ENCODE data around the gene NPEPL1. TPM values are rescaled to one million over a fixed set of nuclear protein-coding genes. Genes with fewer than 3 reads are reported as not detected.

NPEPL1 gene
- total RNA-seq, 6 donors from 2014 or later, result 19.4 to 198 (median 50.9) TPM

DNA sequence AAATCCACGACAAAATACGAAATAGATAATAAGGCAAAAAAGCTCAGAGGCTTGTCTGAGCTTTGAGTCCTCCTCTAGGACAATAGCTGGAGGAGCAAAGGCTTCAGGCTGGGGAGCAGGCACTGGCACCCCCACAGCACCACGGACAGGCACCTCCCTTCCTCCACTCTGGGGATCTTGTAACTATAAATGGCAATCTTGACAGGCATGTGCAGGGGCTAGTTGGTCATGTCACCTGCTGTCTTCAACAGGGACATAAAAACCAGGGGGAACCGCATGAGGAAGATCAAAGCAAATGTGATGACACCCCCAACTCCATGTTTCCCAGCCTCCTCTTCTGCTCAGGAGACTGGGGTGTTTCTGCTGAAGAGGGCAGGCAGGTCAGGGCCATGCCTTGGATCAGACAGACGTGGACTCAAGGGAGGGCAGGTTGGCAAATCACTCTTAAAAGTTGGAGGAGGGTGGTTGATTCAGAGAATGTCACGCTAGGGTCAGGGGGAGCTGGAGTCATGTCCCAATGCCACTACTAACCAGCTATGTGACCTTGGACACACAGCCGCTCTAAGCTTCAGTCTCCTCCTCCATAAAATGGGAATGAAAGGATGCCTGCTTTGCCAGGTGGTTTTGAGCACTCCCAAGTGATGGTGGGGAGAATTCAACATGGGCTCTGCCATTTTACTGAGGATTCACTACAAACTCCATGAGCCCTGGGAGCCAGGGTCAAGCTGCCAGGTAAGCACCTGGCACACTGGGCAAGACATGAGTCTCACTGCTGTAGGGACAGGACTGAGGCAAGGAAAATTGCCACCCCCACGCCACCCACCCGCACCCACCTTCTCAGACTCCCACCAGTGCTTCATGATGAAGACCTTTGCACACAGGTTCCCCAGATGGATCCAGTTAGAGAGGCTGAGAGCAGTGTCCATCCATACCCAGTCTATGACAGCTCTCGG is 48.0 kb downstream of the NPEPL1 start:
- no peak overlapping the region for H3K27ac ChIP-seq
- ATAC-seq (ENCODE audit: low FRiP score in 2 of 2), result no peak
- H3K4me3 ChIP-seq, result no peak overlapping the region
- no peaks in the 10 kb centered on the region for H3K27me3 ChIP-seq
- TF ChIP-seq, protein P1, sequence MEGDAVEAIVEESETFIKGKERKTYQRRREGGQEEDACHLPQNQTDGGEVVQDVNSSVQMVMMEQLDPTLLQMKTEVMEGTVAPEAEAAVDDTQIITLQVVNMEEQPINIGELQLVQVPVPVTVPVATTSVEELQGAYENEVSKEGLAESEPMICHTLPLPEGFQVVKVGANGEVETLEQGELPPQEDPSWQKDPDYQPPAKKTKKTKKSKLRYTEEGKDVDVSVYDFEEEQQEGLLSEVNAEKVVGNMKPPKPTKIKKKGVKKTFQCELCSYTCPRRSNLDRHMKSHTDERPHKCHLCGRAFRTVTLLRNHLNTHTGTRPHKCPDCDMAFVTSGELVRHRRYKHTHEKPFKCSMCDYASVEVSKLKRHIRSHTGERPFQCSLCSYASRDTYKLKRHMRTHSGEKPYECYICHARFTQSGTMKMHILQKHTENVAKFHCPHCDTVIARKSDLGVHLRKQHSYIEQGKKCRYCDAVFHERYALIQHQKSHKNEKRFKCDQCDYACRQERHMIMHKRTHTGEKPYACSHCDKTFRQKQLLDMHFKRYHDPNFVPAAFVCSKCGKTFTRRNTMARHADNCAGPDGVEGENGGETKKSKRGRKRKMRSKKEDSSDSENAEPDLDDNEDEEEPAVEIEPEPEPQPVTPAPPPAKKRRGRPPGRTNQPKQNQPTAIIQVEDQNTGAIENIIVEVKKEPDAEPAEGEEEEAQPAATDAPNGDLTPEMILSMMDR (IDR thresholded peaks at IDR 0.05), result no peak
- no peak for TF ChIP-seq POLR2A (IDR thresholded peaks at IDR 0.05)
- TF ChIP-seq POLR2AphosphoS5 (IDR thresholded peaks at IDR 0.05), result no peak
- TF ChIP-seq EP300 (IDR thresholded peaks at IDR 0.05), result no peak
- DNase-seq, result no peak
- H3K9me3 ChIP-seq, result no peaks in the 10 kb centered on the region
- H3K4me1 ChIP-seq, result no peaks in the 10 kb centered on the region
- 82% methylated on average over 8 to 10 of the region's 10 CpGs for WGBS, 2 donors
- no peaks in the 10 kb centered on the region for H3K36me3 ChIP-seq

DNA sequence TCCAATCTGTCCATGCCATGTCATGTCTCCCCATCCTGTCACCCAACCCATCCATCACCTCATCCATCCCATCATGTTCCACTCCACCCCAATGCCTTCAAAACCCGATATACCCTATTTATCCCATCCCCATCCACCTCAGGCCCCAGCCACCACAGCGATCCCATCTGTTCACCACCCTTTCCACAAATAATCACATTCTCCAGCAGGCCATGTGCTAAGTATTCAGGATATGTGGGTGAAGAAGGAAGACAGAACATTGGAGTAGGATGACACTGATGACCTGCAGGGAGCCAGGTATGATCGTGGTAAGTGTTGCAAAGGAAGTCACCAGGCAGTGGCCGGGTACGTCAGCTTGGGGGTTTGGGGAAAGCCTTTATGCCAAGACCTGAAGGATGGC is 48.8 kb downstream of the NPEPL1 start:
- H3K27ac ChIP-seq, result no peak overlapping the region
- DNase-seq, result no peak
- H3K27me3 ChIP-seq, result no peaks in the 10 kb centered on the region
- WGBS, 2 donors, result 89 to 94% methylated on average over 5 of the region's 5 CpGs
- H3K4me3 ChIP-seq, result no peak overlapping the region
- TF ChIP-seq POLR2AphosphoS5 (IDR thresholded peaks at IDR 0.05) (no peak), EP300 (IDR thresholded peaks at IDR 0.05) (no peak), POLR2A (IDR thresholded peaks at IDR 0.05) (no peak)
- TF ChIP-seq, protein P1 (IDR thresholded peaks at IDR 0.05), result no peak
- no peaks in the 10 kb centered on the region for H3K36me3 ChIP-seq
- H3K4me1 ChIP-seq, result no peaks in the 10 kb centered on the region
- no peak for ATAC-seq (ENCODE audit: low FRiP score in 2 of 2)
- H3K9me3 ChIP-seq, result no peaks in the 10 kb centered on the region

DNA sequence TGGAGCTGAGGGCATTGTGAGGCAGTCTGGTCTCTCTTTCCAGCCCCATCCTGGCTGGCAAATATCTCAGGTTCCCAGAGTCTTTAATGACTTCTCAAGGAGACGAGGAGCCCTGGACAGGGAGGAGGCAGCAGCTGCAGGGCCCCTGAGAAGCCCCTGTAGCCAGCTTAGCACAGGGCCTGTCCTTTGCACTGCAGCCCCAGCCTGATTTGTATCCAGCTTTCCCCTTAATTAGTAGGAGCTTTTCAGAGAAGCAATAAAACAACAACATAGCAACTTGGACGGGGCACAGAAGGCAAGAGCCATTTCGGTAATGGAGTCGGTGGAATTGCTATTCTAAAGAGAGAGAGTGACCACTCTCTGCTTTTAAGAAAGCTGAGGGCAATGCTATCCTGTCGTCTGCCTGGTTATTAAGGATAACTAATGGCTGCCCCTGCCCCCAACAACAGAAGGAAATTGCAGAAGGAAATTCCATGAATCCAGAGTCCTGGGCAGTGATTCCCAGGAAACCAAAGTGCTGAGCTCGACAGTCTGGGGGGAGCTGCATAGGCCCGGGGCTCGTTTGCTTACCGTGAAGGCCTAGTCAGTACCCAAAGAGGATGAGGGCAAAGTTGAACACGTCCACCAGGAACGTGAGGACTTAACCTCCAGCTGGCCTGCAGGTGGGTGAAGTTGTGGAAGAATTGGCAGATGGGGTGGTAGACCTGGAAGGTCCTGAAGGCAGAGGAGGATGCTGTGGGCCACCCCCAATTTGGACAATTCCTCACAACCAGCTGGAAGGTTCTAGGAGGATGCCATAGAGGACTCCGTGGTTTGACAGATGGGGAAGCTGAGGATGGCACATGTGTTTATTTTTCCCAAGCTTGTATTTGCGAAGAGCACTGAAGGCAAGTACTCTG is 50.3 kb downstream of the NPEPL1 start:
- no peak for TF ChIP-seq POLR2AphosphoS5 (IDR thresholded peaks at IDR 0.05)
- no peak for TF ChIP-seq EP300 (IDR thresholded peaks at IDR 0.05)
- TF ChIP-seq POLR2A (IDR thresholded peaks at IDR 0.05), result no peak
- TF ChIP-seq, protein P1 (IDR thresholded peaks at IDR 0.05), result no peak
- no peak overlapping the region for H3K4me3 ChIP-seq
- DNase-seq, result no peak
- WGBS, 2 donors, result 55 to 66% methylated on average over 11 to 13 of the region's 13 CpGs
- H3K9me3 ChIP-seq, result no peaks in the 10 kb centered on the region
- no peak overlapping the region for H3K27ac ChIP-seq
- ATAC-seq (ENCODE audit: low FRiP score in 2 of 2), result no peak
- H3K36me3 ChIP-seq, result no peaks in the 10 kb centered on the region
- H3K4me1 ChIP-seq, result no peaks in the 10 kb centered on the region
- no peaks in the 10 kb centered on the region for H3K27me3 ChIP-seq

DNA sequence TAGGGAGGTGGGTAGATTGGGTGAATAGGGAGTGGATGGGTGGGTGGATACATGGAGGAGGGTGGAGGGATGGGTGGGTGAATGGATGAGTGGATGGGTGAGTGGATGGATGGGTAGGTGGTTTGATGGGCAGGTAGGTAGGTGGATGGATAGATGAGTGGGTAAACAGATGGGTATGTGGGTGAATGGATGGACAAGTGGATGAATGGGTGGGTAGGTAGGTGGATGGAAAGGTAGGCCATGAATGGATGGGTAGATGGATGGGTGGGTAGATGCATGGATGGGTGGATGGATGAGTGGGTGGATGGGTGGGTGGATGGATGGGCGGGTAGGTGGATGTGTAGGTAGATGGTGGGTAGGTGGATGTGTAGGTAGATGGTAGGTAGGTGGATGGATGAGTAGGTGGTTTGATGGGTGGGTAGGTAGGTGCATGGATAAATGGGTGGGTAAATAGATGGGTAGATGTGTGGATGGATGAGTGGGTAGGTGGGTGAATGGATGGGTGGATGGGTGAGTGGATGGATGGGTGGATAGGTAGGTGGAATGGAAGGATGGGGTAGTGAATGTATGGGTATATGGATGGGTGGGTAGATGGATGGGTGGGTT is 51.4 kb downstream of the NPEPL1 start:
- no peak overlapping the region for H3K4me3 ChIP-seq
- no peaks in the 10 kb centered on the region for H3K27me3 ChIP-seq
- no peak overlapping the region for H3K27ac ChIP-seq
- no peak for DNase-seq
- WGBS, 2 donors, result 94 to 100% methylated on average over 1 of the region's 1 CpG
- TF ChIP-seq POLR2AphosphoS5 (IDR thresholded peaks at IDR 0.05) (no peak), POLR2A (IDR thresholded peaks at IDR 0.05) (no peak), EP300 (IDR thresholded peaks at IDR 0.05) (no peak)
- TF ChIP-seq, protein P1 (IDR thresholded peaks at IDR 0.05), result no peak
- H3K9me3 ChIP-seq, result no peaks in the 10 kb centered on the region
- H3K36me3 ChIP-seq, result no peaks in the 10 kb centered on the region
- no peaks in the 10 kb centered on the region for H3K4me1 ChIP-seq
- ATAC-seq (ENCODE audit: low FRiP score in 2 of 2), result no peak
